Activated CD8-positive, alpha-beta memory T cell treated with anti-CD3 and anti-CD28 coated beads for 48 hours (primary cell): ENCODE data around the gene TDRD9.

Experiments used
- DNase-seq, 3 experiments: peaks; one replicate each; pipeline ENCODE4 v3.0.0-alpha.2; 2020; ENCODE audit warnings: low read depth in 2 of 3, low spot score in 2 of 3

TDRD9 gene

GRCh38 chr14:103984196-103984595 lies 55.9 kb downstream of the TDRD9 start:
- no peak for DNase-seq

DNA sequence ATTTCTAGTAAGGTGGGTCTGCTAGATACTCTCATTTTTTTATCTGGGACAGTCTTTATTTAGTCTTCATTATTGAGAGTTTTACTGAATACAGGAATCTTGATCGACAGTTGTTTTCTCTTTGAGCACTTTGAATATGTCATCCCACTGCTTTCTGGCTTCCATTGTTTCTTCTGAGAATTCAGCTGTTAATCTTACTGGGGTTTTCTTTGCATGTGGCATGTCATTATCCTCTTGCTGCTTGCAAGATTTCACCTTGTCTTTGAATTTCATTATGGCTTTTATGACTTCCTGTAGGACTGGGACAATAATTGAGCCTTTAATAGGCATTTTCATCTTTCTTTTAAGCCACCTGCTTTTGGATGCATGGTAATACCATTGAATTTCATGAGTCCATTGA lies 60.8 kb downstream of the TDRD9 start:
- no peak for DNase-seq

DNA sequence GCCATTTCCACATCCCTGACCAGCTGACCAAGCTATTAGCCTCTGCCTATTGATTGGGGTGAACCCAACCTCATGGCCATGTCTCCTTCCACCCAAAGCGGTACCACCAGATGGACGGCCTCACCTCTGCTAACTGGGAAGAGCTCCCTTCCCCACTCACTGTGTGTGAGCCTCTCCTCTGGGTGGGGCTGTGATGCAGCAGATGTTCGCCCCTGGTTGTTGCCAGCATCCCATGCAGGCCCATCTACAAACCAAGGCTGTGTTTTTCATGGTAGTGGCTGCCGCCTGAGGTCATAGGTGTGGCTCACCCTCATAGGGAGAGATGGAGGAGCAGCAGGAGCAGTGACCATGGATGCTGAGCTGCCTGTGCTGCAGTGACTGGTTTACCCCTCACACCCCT lies 61.7 kb downstream of the TDRD9 start:
- no peak for DNase-seq

- no peak for DNase-seq
These were observed 66.4 kb downstream of the TDRD9 start for GRCh38 chr14:103994535-103995184.

- no peak for DNase-seq
These were observed 67.6 kb downstream of the TDRD9 start for GRCh38 chr14:103995876-103996275.

GRCh38 chr14:103997391-103997790 lies 69.1 kb downstream of the TDRD9 start:
- no peak for DNase-seq

- DNase-seq = no peak
These were observed 69.8 kb downstream of the TDRD9 start for GRCh38 chr14:103998027-103998426.

DNA sequence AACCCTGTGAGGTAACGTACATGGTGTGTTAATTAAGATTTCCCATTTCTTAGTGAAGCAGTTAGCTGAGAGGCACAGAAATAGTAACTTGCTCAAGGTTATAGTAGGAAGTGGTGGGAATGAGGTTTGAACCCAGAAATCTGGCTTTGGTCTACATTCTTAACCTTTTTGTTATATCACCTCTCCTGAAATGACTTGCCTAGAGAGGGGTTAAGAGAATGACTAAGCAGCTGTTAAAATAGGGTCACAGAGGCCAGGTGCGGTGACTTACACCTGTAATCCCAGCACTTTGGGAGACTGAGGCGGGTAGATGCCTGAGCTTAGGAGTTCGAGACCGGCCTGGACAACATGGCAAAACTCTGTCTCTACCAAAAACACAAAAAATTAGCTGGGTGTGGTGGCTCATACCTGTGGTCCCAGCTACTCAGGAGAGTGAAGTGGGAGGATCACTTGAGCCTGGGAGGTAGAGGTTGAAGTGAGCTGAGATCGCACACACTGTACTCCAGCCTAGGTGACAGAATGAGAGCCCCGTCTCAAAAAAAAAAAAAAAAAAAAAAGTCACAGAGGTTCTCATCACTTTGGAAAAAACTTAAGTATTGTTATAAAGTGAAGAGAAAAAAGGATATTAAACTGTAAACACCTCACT lies 71.7 kb downstream of the TDRD9 start:
- no peak for DNase-seq

DNA sequence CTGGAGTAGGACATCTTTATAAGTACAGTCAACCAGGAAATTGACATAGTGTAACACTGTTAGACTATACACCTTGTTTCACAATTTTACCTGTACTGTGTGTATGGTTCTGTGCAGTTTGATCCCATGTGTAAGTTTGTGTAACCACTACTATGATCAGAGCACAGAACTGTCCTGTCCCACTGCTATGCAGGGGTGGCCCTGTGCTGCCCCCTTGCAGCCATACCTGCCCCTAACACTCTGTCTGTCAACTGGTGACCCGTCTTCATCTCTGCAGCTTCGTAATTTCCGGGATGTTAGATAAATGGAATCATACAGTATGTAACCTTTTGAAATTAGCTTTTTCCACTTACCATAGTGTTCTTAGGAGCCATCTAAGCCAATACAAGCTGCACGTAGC lies 72.7 kb downstream of the TDRD9 start:
- DNase-seq = no peak

- DNase-seq = no peak
These were observed 75.4 kb downstream of the TDRD9 start for GRCh38 chr14:104003616-104004015.

GRCh38 chr14:104004849-104005248 lies 76.6 kb downstream of the TDRD9 start:
- no peak for DNase-seq

GRCh38 chr14:104005489-104005888 lies 77.2 kb downstream of the TDRD9 start:
- no peak for DNase-seq

GRCh38 chr14:104007121-104007520 lies 78.9 kb downstream of the TDRD9 start:
- DNase-seq = no peak

DNA sequence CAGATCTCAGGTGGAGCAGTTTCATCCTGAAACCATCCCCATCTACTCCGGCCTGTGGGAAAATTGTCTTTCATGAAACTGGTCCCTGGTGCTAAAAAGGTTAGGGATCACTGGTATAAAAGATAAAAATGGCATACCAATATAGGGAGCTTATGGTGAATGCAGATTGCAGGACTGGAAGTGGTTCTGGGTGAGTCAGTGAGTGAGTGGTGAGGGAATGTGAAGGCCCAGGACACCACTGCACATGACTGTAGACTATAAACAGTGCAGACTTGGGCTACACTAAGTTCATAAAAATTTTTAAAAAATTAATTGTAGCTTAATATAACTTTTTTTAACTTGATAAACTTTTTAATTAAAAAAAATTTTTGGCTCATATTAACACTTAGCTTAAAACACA lies 81.0 kb downstream of the TDRD9 start:
- no peak for DNase-seq

GRCh38 chr14:104011824-104012517 lies 83.7 kb downstream of the TDRD9 start:
- no peak for DNase-seq

DNA sequence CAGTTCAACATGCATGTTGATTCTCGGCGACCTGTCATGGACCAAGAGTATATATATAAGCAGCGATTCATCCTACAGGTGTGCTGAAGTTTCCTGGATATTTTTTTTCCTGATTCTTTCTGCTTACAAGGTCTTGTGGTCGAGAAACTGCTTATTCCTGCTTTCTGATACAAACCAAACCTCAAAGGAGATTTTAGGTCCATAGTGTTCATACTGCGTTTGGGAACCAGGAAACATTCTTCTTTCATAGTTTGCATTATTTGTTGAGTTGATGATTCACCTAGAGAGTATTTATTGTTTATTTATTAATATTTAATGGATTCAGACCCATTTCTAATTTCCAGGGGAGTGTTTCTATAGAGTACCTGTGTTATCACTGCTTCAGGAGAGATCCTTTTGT lies 86.5 kb downstream of the TDRD9 start:
- DNase-seq = no peak

- DNase-seq = no peak
These were observed 88.8 kb downstream of the TDRD9 start for GRCh38 chr14:104016873-104017650.

DNA sequence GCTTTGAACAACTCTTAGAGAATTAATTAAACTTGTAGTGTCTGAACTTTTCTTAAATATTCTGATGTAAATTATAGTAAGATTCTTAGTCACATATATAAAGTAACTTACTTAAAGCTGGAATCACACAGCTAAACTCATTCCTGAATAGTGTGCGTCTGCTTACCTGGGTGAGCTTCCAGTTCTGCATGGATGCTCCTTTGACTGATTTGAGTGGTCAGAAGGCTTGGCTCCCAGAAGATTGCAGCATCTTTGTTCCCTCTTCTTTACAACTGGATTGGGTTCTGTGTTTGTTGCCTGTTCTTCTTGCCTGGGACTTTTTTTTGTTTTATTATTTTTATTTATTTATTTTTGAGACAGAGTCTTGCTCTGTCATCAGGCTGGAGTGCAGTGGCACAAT lies 90.8 kb downstream of the TDRD9 start:
- no peak for DNase-seq

DNA sequence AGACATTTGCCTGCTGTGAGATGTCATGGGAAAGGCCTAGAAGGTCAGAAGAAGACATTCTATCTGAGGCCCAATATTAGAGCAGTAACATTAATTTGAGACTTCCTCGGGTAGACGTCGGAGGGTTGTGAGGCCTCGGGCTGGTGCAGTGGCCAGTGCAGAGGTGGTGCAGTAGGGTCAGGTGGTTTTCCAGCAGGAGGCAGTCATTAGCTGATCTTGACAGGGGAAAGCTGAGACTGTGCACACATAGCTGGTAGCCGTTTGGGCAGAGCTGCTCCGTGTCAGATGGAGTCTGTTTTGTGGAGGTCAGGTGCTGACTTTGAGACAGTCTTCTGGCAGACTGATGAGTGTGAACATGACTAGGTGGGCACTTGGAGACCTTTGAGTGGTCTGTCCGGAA lies 91.5 kb downstream of the TDRD9 start:
- no peak for DNase-seq

GRCh38 chr14:104020471-104020870 lies 92.2 kb downstream of the TDRD9 start:
- DNase-seq = no peak

- no peak for DNase-seq
These were observed 95.2 kb downstream of the TDRD9 start for GRCh38 chr14:104023325-104024055.
